HT-29 (cell line): ENCODE measurements around the gene NUMA1. TPM values are rescaled to one million over a fixed set of nuclear protein-coding genes. Genes with fewer than 3 reads are reported as not detected.
A peak's percentile ranks its signal among the peaks of the same experiment; 100 is the strongest.

Source experiments
- DNase-seq: peaks from one replicate; pipeline ENCODE4 v3.0.0-alpha.2; 2015; ENCODE audit warnings: low spot score
- total RNA-seq: library from RNA; depleted of rRNA; stranded (reverse); fragments of >200 nt; shearing (Covaris generic); gene quantifications from 2 replicates; pipeline ENCODE4 v1.2.3, GENCODE V29; 2014

NUMA1 gene
- total RNA-seq, 1 experiment from 2014 or later = 241 TPM

- DNase-seq = no peak
These were observed 79.1 kb downstream of the NUMA1 start for GRCh38 chr11:72001285-72001684.

GRCh38 chr11:72000202-72000867 is 80.0 kb downstream of the NUMA1 start:
- no peak for DNase-seq

- no peak for DNase-seq
These were observed 80.5 kb downstream of the NUMA1 start for GRCh38 chr11:71999798-72000197.

GRCh38 chr11:71999362-71999761 is 81.0 kb downstream of the NUMA1 start:
- DNase-seq = no peak

- DNase-seq = no peak
These were observed 81.6 kb downstream of the NUMA1 start, which contains the start of gene IL18BP for GRCh38 chr11:71998649-71999310. TSS of gene IL18BP (plus strand) at chr11:71998909. CDS start at chr11:71999985, 1,076 bp downstream.

- no peak for DNase-seq
These were observed 82.3 kb downstream of the NUMA1 start for GRCh38 chr11:71998061-71998460.

GRCh38 chr11:71997594-71997993 is 82.7 kb downstream of the NUMA1 start:
- DNase-seq = no peak

- DNase-seq = no peak
These were observed 83.4 kb downstream of the NUMA1 start for GRCh38 chr11:71996946-71997345.

- no peak for DNase-seq
These were observed 83.8 kb downstream of the NUMA1 start for GRCh38 chr11:71996517-71996916.

- DNase-seq = no peak
These were observed 84.5 kb downstream of the NUMA1 start for GRCh38 chr11:71995726-71996291.

- no peak for DNase-seq
These were observed 85.6 kb downstream of the NUMA1 start for GRCh38 chr11:71994786-71995185.

- DNase-seq = no peak
These were observed 88.1 kb downstream of the NUMA1 start for GRCh38 chr11:71992136-71992730.

- no peak for DNase-seq
These were observed 88.8 kb downstream of the NUMA1 start for GRCh38 chr11:71991494-71991893.

GRCh38 chr11:71990701-71991100 is 89.6 kb downstream of the NUMA1 start:
- no peak for DNase-seq

- DNase-seq = no peak
These were observed 92.3 kb downstream of the NUMA1 start for GRCh38 chr11:71988050-71988449.

GRCh38 chr11:71987521-71987920 is 92.8 kb downstream of the NUMA1 start:
- DNase-seq = no peak

- DNase-seq = no peak
These were observed 94.2 kb downstream of the NUMA1 start for GRCh38 chr11:71986131-71986530.

- DNase-seq = no peak
These were observed 100.7 kb downstream of the NUMA1 start for GRCh38 chr11:71979602-71980001.

- no peak for DNase-seq
These were observed 101.2 kb downstream of the NUMA1 start for GRCh38 chr11:71979094-71979493.

- peak; percentile 84 for DNase-seq
These were observed 102.5 kb downstream of the NUMA1 start for GRCh38 chr11:71977743-71978418.

- DNase-seq = no peak
These were observed 103.3 kb downstream of the NUMA1 start for GRCh38 chr11:71977090-71977489.

GRCh38 chr11:71976551-71976950 is 103.8 kb downstream of the NUMA1 start:
- no peak for DNase-seq
